T-helper 2 cell treated with Interferon-gamma antibody and Interleukin-4, amounts not matched to agents 5 μg/mL and 100 μg/mL, for 36 hours (primary cell): ENCODE measurements around the gene SLC16A12.
"Not testable (repeated sequence)": the region's sequence is repeated elsewhere in the genome, so short reads cannot be mapped to it uniquely, and the experiment has no call there.

ENCODE experiments used
- DNase-seq: peaks from one replicate; pipeline ENCODE4 v3.0.0; 2021; ENCODE audit warnings: low spot score
- H3K27ac Mint-ChIP-seq: one replicate; pipeline ENCODE4 v1.8.0; 2021; ENCODE audit warnings: mild to moderate bottlenecking, mixed read lengths
- H3K27me3 Mint-ChIP-seq: one replicate; pipeline ENCODE4 v1.8.0; 2021; ENCODE audit warnings: low read depth, mixed read lengths
- H3K36me3 Mint-ChIP-seq: one replicate; pipeline ENCODE4 v1.8.0; 2021; ENCODE audit warnings: low read depth, mixed read lengths
- H3K4me1 Mint-ChIP-seq: one replicate; pipeline ENCODE4 v1.8.0; 2021; ENCODE audit warnings: low read depth, mixed read lengths
- H3K4me3 Mint-ChIP-seq: one replicate; pipeline ENCODE4 v1.8.0; 2022; ENCODE audit warnings: mild to moderate bottlenecking, moderate library complexity, mixed read lengths
- H3K9me3 Mint-ChIP-seq: one replicate; pipeline ENCODE4 v1.8.0; 2021; ENCODE audit warnings: mixed read lengths

Gene SLC16A12

GRCh38 chr10:89556600-89556999 lies 21.2 kb upstream of the SLC16A12 start:
- Mint-ChIP-seq H3K9me3 (no peaks in the 10 kb centered on the region), H3K27me3 (peaks cover 11% of the 10 kb centered on the region), H3K4me3 (no peak overlapping the region), H3K4me1 (no peaks in the 10 kb centered on the region), H3K36me3 (no peaks in the 10 kb centered on the region), H3K27ac (no peak overlapping the region)
- no peak for DNase-seq

DNA sequence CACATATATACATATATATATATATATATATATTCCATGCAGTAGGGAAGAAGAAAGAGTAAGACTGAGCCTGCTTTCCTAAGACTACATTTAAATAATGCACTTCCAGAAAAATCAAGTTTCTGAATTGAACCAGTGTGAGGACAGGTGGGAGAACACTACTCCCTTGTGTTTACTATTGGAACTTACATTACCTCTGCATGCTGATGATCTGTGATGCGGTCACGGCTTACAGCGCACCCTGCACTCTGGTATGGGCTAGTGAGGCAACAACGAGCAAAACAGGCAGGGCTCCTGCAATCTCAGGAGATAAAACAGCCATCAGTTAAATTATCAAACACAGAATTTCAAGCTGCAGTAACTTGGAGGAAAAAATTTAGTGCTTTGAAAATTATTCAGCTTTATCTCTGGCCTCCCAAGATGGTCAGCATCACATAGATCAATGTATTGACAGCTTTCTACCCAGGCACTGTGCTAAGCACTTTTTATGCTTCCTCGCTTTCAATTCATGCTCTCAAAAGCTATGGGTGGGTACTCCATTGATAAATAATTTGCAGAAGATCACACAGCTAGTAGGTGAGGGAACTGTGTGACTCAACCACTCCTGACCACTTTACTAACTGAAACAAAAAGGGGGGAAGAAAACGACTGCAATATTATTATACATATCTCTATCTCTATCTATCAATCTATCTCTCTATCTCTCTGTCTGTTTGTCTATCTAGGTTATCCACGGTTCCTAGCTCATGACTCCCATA lies 20.5 kb upstream of the SLC16A12 start:
- Mint-ChIP-seq H3K9me3 (no peaks in the 10 kb centered on the region), H3K27ac (no peak overlapping the region), H3K4me1 (no peaks in the 10 kb centered on the region), H3K4me3 (no peak overlapping the region), H3K27me3 (peaks cover 5% of the 10 kb centered on the region), H3K36me3 (no peaks in the 10 kb centered on the region)
- DNase-seq = no peak

GRCh38 chr10:89554433-89554832 lies 19.0 kb upstream of the SLC16A12 start:
- Mint-ChIP-seq H3K27me3 (peaks cover 13% of the 10 kb centered on the region), H3K4me1 (no peaks in the 10 kb centered on the region)

GRCh38 chr10:89553064-89553734 lies 17.8 kb upstream of the SLC16A12 start:
- DNase-seq = no peak
- no peaks in the 10 kb centered on the region for H3K36me3 Mint-ChIP-seq
- H3K4me1 Mint-ChIP-seq = no peaks in the 10 kb centered on the region
- H3K27me3 Mint-ChIP-seq = peaks cover 13% of the 10 kb centered on the region
- H3K9me3 Mint-ChIP-seq = no peaks in the 10 kb centered on the region
- no peak overlapping the region for H3K4me3 Mint-ChIP-seq
- no peak overlapping the region for H3K27ac Mint-ChIP-seq

More at GRCh38 chr10:89554433-89554832, 19.0 kb upstream of the SLC16A12 start:
- DNase-seq = no peak
- Mint-ChIP-seq H3K36me3 (no peaks in the 10 kb centered on the region), H3K9me3 (no peaks in the 10 kb centered on the region), H3K27ac (no peak overlapping the region), H3K4me3 (no peak overlapping the region)

GRCh38 chr10:89552213-89552612 lies 16.8 kb upstream of the SLC16A12 start:
- no peaks in the 10 kb centered on the region for H3K4me1 Mint-ChIP-seq
- no peaks in the 10 kb centered on the region for H3K36me3 Mint-ChIP-seq
- no peak for DNase-seq
- H3K4me3 Mint-ChIP-seq = no peak overlapping the region
- H3K27ac Mint-ChIP-seq = no peak overlapping the region
- peaks cover 19% of the 10 kb centered on the region for H3K27me3 Mint-ChIP-seq
- no peaks in the 10 kb centered on the region for H3K9me3 Mint-ChIP-seq

- no peak for DNase-seq
- Mint-ChIP-seq H3K4me3 (no peak overlapping the region), H3K4me1 (no peaks in the 10 kb centered on the region), H3K9me3 (no peaks in the 10 kb centered on the region), H3K27me3 (peaks cover 20% of the 10 kb centered on the region), H3K27ac (no peak overlapping the region), H3K36me3 (no peaks in the 10 kb centered on the region)
Measured at GRCh38 chr10:89550509-89550908, 15.1 kb upstream of the SLC16A12 start.

GRCh38 chr10:89549510-89549909 lies 14.1 kb upstream of the SLC16A12 start:
- no peaks in the 10 kb centered on the region for H3K9me3 Mint-ChIP-seq
- no peak for DNase-seq
- no peak overlapping the region for H3K4me3 Mint-ChIP-seq
- peaks cover 21% of the 10 kb centered on the region for H3K27me3 Mint-ChIP-seq
- no peaks in the 10 kb centered on the region for H3K36me3 Mint-ChIP-seq
- H3K4me1 Mint-ChIP-seq = no peaks in the 10 kb centered on the region
- no peak overlapping the region for H3K27ac Mint-ChIP-seq

DNA sequence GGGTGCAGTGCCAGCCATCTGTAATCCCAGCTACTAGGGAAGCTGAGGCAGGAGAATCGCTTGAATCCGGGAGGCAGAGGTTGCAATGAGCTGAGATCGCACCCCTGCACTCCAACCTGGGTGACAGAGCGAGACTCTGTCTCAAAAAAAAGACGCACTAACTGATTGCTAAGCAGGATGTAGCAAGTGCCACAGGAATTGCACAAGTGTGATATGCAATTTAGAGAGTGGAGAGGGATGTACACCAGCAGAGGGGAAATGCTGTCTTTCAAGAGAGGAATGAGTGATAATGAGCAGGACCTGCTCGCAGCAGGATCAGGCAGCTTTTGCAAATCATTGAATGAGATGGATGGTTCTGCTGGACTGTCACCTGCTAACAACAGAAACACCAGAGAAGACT lies 13.3 kb upstream of the SLC16A12 start:
- H3K27me3 Mint-ChIP-seq = peaks cover 21% of the 10 kb centered on the region
- DNase-seq = no peak
- no peak overlapping the region for H3K4me3 Mint-ChIP-seq
- H3K27ac Mint-ChIP-seq = no peak overlapping the region
- no peaks in the 10 kb centered on the region for H3K9me3 Mint-ChIP-seq
- no peaks in the 10 kb centered on the region for H3K36me3 Mint-ChIP-seq
- H3K4me1 Mint-ChIP-seq = no peaks in the 10 kb centered on the region

- no peaks in the 10 kb centered on the region for H3K36me3 Mint-ChIP-seq
- no peak overlapping the region for H3K27ac Mint-ChIP-seq
- DNase-seq = no peak
- H3K4me3 Mint-ChIP-seq = no peak overlapping the region
- H3K27me3 Mint-ChIP-seq = peaks cover 21% of the 10 kb centered on the region
- no peaks in the 10 kb centered on the region for H3K9me3 Mint-ChIP-seq
- H3K4me1 Mint-ChIP-seq = no peaks in the 10 kb centered on the region
Measured at GRCh38 chr10:89547853-89548513, 12.6 kb upstream of the SLC16A12 start.

DNA sequence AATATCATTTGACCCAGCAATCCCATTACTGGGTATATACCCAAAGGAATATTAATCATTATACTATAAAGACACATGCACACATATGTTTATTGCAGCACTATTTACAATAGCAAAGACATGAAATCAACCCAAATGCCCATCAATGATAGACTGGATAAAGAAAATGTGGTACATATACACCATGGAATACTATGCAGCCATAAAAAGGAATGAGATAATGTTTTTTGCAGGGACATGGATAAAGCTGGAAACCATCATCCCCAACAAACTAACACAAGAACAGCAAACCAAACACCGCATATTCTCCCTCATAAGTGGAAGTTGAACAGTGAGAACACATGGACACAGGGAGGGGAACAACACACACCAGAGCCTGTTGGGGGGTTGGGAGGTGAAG lies 11.3 kb upstream of the SLC16A12 start:
- not testable (repeated sequence) for H3K27ac Mint-ChIP-seq, H3K36me3 Mint-ChIP-seq, H3K4me3 Mint-ChIP-seq

GRCh38 chr10:89543841-89544240 lies 8.4 kb upstream of the SLC16A12 start:
- H3K36me3 Mint-ChIP-seq = no peaks in the 10 kb centered on the region

More for the DNA sequence above, 11.3 kb upstream of the SLC16A12 start:
- H3K4me1 Mint-ChIP-seq, DNase-seq, H3K9me3 Mint-ChIP-seq: not testable (repeated sequence)
- peaks cover 21% of the 10 kb centered on the region for H3K27me3 Mint-ChIP-seq

GRCh38 chr10:89540420-89540949 lies 5.1 kb upstream of the SLC16A12 start:
- H3K36me3 Mint-ChIP-seq = no peaks in the 10 kb centered on the region
- H3K9me3 Mint-ChIP-seq = no peaks in the 10 kb centered on the region
- H3K27ac Mint-ChIP-seq = no peak overlapping the region
- no peaks in the 10 kb centered on the region for H3K4me1 Mint-ChIP-seq
- peaks cover 38% of the 10 kb centered on the region for H3K27me3 Mint-ChIP-seq
- no peak overlapping the region for H3K4me3 Mint-ChIP-seq
- DNase-seq = no peak

More at GRCh38 chr10:89543841-89544240, 8.4 kb upstream of the SLC16A12 start:
- Mint-ChIP-seq H3K4me1 (no peaks in the 10 kb centered on the region), H3K27ac (no peak overlapping the region), H3K27me3 (peaks cover 26% of the 10 kb centered on the region), H3K9me3 (no peaks in the 10 kb centered on the region), H3K4me3 (no peak overlapping the region)
- DNase-seq = no peak

- peaks cover 2% of the 10 kb centered on the region for H3K4me1 Mint-ChIP-seq
- peaks cover 64% of the 10 kb centered on the region for H3K27me3 Mint-ChIP-seq
- H3K36me3 Mint-ChIP-seq = no peaks in the 10 kb centered on the region
- H3K4me3 Mint-ChIP-seq = no peak overlapping the region
- no peak for DNase-seq
- no peaks in the 10 kb centered on the region for H3K9me3 Mint-ChIP-seq
- H3K27ac Mint-ChIP-seq = no peak overlapping the region
Measured at GRCh38 chr10:89537364-89537763, 2.0 kb upstream of the SLC16A12 start.

- no peak overlapping the region for H3K27ac Mint-ChIP-seq
- H3K9me3 Mint-ChIP-seq = no peaks in the 10 kb centered on the region
- H3K27me3 Mint-ChIP-seq = peaks cover 76% of the 10 kb centered on the region
- no peaks in the 10 kb centered on the region for H3K36me3 Mint-ChIP-seq
- H3K4me1 Mint-ChIP-seq = peaks cover 2% of the 10 kb centered on the region
- no peak for DNase-seq
- H3K4me3 Mint-ChIP-seq = no peak overlapping the region
Measured at GRCh38 chr10:89536013-89536354, 590 bp upstream of the SLC16A12 start.
